HCT116 (cell line): ENCODE results near the gene LCOR. TPM values are rescaled to one million over a fixed set of nuclear protein-coding genes. Genes with fewer than 3 reads are reported as not detected.

ENCODE experiments used
- ATAC-seq: fragments of 200-7000 bp; cut with Tn5 transposase; 2 replicates; pipeline ENCODE4 v1.9.1; 2020; ENCODE audit warnings: mild to moderate bottlenecking, moderate library complexity
- BruUV-seq: library from RNA; stranded (reverse); fragments of 400-500 nt; replicated peaks from 2 replicates; lab custom pipeline; 2021; lab: Mats Ljungman, UMichigan
- CTCF ChIA-PET: fragments of 300-600 bp; sonication (Branson Sonifier 250); formaldehyde crosslinking; loops from one replicate; lab custom pipeline; 2021; ENCODE audit warnings: antibody characterized with exemption; lab: Charles Lee
- POLR2A ChIA-PET: fragments of 300-600, 350-600 bp; sonication (Branson Sonifier 250); formaldehyde crosslinking; loops from one replicate; lab custom pipeline; 2021; ENCODE audit warnings: antibody characterized with exemption; lab: Charles Lee
- RAD21 ChIA-PET, 2 experiments: fragments of 300-600 bp; sonication (Branson Sonifier 250); formaldehyde crosslinking; loops; one replicate each; lab custom pipeline; 2023; ENCODE audit warnings: low total read pairs in 2 of 2; ENCODE audit not compliant: uncharacterized antibody in 2 of 2, unreplicated experiment in 2 of 2, low non-redundant PET in 1 of 2; lab: Charles Lee
- DNase-seq: peaks from one replicate; pipeline ENCODE4 v3.0.0-alpha.2; 2010; ENCODE audit warnings: low read depth, low spot score
- H2AFZ ChIP-seq: fragments of 200-600 bp; shearing (Covaris generic), sonication (generic); 2 replicates; pipeline ENCODE4 v1.6.1; 2017; ENCODE audit warnings: low read depth, mixed run types, mixed read lengths, antibody characterized with exemption, low read length; ENCODE audit not compliant: poor library complexity, severe bottlenecking
- H3K27ac ChIP-seq: 2 replicates; pipeline ENCODE4 v1.5.1; 2012; ENCODE audit warnings: low read depth, low read length
- H3K27me3 ChIP-seq: fragments of 200-600 bp; sonication (generic); 2 replicates; pipeline ENCODE4 v1.6.1; 2016; ENCODE audit warnings: mixed run types, low read length, mixed read lengths; ENCODE audit not compliant: insufficient read depth
- H3K36me3 ChIP-seq, 2 experiments: fragments of 200-500 bp in 1 of 2; fragments of 200-600 bp in 1 of 2; sonication (Bioruptor generic) in 1 of 2; sonication (generic) in 1 of 2; 2 replicates each; pipeline versions ENCODE4 v1.5.1 to v1.6.1; 2014 to 2016; ENCODE audit warnings: low read length in 2 of 2, inconsistent platforms in 1 of 2, mixed read lengths in 1 of 2, mixed run types in 1 of 2; ENCODE audit not compliant: insufficient read depth in 2 of 2, control insufficient read depth in 1 of 2
- H3K4me1 ChIP-seq, 2 experiments: fragments of 200-600 bp in 1 of 2; sonication (generic) in 1 of 2; 2 replicates each; pipeline versions ENCODE4 v1.5.1 to v1.6.1; 2012 to 2017; ENCODE audit warnings: low read length in 2 of 2, inconsistent platforms in 1 of 2, mild to moderate bottlenecking in 1 of 2, mixed read lengths in 1 of 2, mixed run types in 1 of 2, moderate library complexity in 1 of 2; ENCODE audit not compliant: insufficient read depth in 2 of 2, control insufficient read depth in 1 of 2
- H3K4me2 ChIP-seq: fragments of 200-600 bp; sonication (generic); 2 replicates; pipeline ENCODE4 v1.6.1; 2017; ENCODE audit warnings: mixed run types, low read length, mixed read lengths
- H3K4me3 ChIP-seq, 2 experiments: fragments of 200-600 bp in 1 of 2; sonication (generic) in 1 of 2; replicated peaks in 1 of 2; 2 replicates each; pipeline ENCODE4 v1.5.1; 2011 to 2016; ENCODE audit warnings: low read length in 2 of 2, control low read depth in 1 of 2, low read depth in 1 of 2, mild to moderate bottlenecking in 1 of 2, mixed read lengths in 1 of 2, mixed run types in 1 of 2
- H3K79me2 ChIP-seq: fragments of 200-600 bp; sonication (generic); 2 replicates; pipeline ENCODE4 v1.6.1; 2017; ENCODE audit warnings: mild to moderate bottlenecking, mixed run types, low read length, moderate library complexity, mixed read lengths; ENCODE audit not compliant: insufficient read depth
- H3K9ac ChIP-seq: fragments of 200-600 bp; sonication (generic); 2 replicates; pipeline ENCODE4 v1.6.1; 2016; ENCODE audit warnings: low read length, mixed read lengths
- H3K9me2 ChIP-seq: fragments of 200-600 bp; sonication (generic), shearing (Covaris generic); 2 replicates; pipeline ENCODE4 v1.6.1; 2017; ENCODE audit warnings: mixed run types, mild to moderate bottlenecking, moderate library complexity; ENCODE audit not compliant: insufficient read depth
- H3K9me3 ChIP-seq, 2 experiments: fragments of 200-500 bp in 1 of 2; fragments of 200-600 bp in 1 of 2; sonication (Bioruptor generic) in 1 of 2; sonication (generic) in 1 of 2; 2 replicates each; pipeline ENCODE4 v1.6.1; 2014 to 2017; ENCODE audit warnings: low read length in 2 of 2, mixed read lengths in 2 of 2, inconsistent platforms in 1 of 2, low read depth in 1 of 2, mild to moderate bottlenecking in 1 of 2, mixed run types in 1 of 2, moderate library complexity in 1 of 2; ENCODE audit not compliant: control insufficient read depth in 1 of 2, insufficient read depth in 1 of 2
- H4K20me1 ChIP-seq: fragments of 200-600 bp; sonication (generic), shearing (Covaris generic); 2 replicates; pipeline ENCODE4 v1.6.1; 2017; ENCODE audit warnings: mixed run types, mild to moderate bottlenecking, moderate library complexity; ENCODE audit not compliant: insufficient read depth
- CTCF ChIP-seq, 3 experiments: fragments of 200-600 bp in 1 of 3; sonication (generic) in 1 of 3; IDR thresholded peaks in 2 of 3; conservative IDR thresholded peaks in 1 of 3; 2 replicates each; pipeline ENCODE4 v1.5.1; 2012 to 2017; ENCODE audit warnings: low read depth in 2 of 3, low read length in 2 of 3, antibody characterized with exemption in 1 of 3, borderline replicate concordance in 1 of 3, control low read depth in 1 of 3, mild to moderate bottlenecking in 1 of 3, mixed read lengths in 1 of 3, mixed run types in 1 of 3, moderate library complexity in 1 of 3; ENCODE audit not compliant: insufficient read depth in 1 of 3
- EGR1 ChIP-seq: IDR thresholded peaks from 2 replicates; pipeline ENCODE4 v1.6.1; 2012; ENCODE audit warnings: low read depth
- ELF1 ChIP-seq: IDR thresholded peaks from 2 replicates; pipeline ENCODE4 v1.6.1; 2012; ENCODE audit warnings: low read depth, borderline replicate concordance
- EZH2 ChIP-seq: fragments of 200-600 bp; sonication (generic); IDR thresholded peaks from 2 replicates; pipeline ENCODE4 v1.6.1; 2017; ENCODE audit warnings: antibody characterized with exemption, mixed run types
- EZH2phosphoT487 ChIP-seq: fragments of 200-600 bp; IDR thresholded peaks from 2 replicates; pipeline ENCODE4 v1.6.1; 2018; ENCODE audit warnings: antibody characterized with exemption, borderline replicate concordance
- FOSL1 ChIP-seq: IDR thresholded peaks from 2 replicates; pipeline ENCODE4 v1.6.1; 2012; ENCODE audit warnings: low read depth
- JUND ChIP-seq: IDR thresholded peaks from 2 replicates; pipeline ENCODE4 v1.6.1; 2012
- MAX ChIP-seq: IDR thresholded peaks from 2 replicates; pipeline ENCODE4 v1.6.1; 2012
- POLR2A ChIP-seq: IDR thresholded peaks from 2 replicates; pipeline ENCODE4 v1.7.0; 2011; ENCODE audit warnings: borderline replicate concordance; ENCODE audit not compliant: insufficient read depth, insufficient read length; ENCODE audit errors: extremely low read depth
- RAD21 ChIP-seq: IDR thresholded peaks from 2 replicates; pipeline ENCODE4 v1.6.1; 2012; ENCODE audit warnings: low read depth, mild to moderate bottlenecking
- SP1 ChIP-seq: IDR thresholded peaks from 2 replicates; pipeline ENCODE4 v1.6.1; 2012; ENCODE audit warnings: low read depth
- TCF7L2 ChIP-seq: IDR thresholded peaks from 2 replicates; pipeline ENCODE4 v1.7.0; 2011; ENCODE audit warnings: borderline replicate concordance, inconsistent platforms; ENCODE audit not compliant: insufficient read depth, insufficient read length; ENCODE audit errors: extremely low read depth
- YY1 ChIP-seq: IDR thresholded peaks from 2 replicates; pipeline ENCODE4 v1.6.1; 2011; ENCODE audit warnings: low read length, low read depth, moderate library complexity, mild to moderate bottlenecking; ENCODE audit not compliant: insufficient replicate concordance; ENCODE audit errors: extremely low read depth
- ZFX ChIP-seq: fragments of 450-650 bp; IDR thresholded peaks from 2 replicates; pipeline ENCODE4 v1.6.1; 2017
- ZNF274 ChIP-seq: fragments of 200-500 bp; sonication (Bioruptor generic); IDR thresholded peaks from 2 replicates; pipeline ENCODE4 v1.6.1; 2014; ENCODE audit warnings: mild to moderate bottlenecking, low read depth, low read length, inconsistent platforms
- intact Hi-C: fragments of 100-400 bp; cut with micrococcal nuclease; formaldehyde crosslinking; loops from 2 replicates; pipeline ENCODE4 v1.10.0; 2022
- total RNA-seq: library from RNA; stranded (reverse); gene quantifications from one replicate; pipeline ENCODE4 v1.2.1, GENCODE V29; 2021; ENCODE audit not compliant: unreplicated experiment
- TF ChIP-seq, protein P1 (sequence below): IDR thresholded peaks from 2 replicates; pipeline ENCODE4 v1.6.1; 2011; ENCODE audit warnings: mild to moderate bottlenecking, low read length, moderate library complexity; ENCODE audit not compliant: insufficient replicate concordance; ENCODE audit errors: extremely low read depth
- TF ChIP-seq, protein P2 (sequence below): IDR thresholded peaks from 2 replicates; pipeline ENCODE4 v1.6.1; 2012

LCOR gene
- total RNA-seq, 1 experiment from 2014 or later: 59.9 TPM

DNA sequence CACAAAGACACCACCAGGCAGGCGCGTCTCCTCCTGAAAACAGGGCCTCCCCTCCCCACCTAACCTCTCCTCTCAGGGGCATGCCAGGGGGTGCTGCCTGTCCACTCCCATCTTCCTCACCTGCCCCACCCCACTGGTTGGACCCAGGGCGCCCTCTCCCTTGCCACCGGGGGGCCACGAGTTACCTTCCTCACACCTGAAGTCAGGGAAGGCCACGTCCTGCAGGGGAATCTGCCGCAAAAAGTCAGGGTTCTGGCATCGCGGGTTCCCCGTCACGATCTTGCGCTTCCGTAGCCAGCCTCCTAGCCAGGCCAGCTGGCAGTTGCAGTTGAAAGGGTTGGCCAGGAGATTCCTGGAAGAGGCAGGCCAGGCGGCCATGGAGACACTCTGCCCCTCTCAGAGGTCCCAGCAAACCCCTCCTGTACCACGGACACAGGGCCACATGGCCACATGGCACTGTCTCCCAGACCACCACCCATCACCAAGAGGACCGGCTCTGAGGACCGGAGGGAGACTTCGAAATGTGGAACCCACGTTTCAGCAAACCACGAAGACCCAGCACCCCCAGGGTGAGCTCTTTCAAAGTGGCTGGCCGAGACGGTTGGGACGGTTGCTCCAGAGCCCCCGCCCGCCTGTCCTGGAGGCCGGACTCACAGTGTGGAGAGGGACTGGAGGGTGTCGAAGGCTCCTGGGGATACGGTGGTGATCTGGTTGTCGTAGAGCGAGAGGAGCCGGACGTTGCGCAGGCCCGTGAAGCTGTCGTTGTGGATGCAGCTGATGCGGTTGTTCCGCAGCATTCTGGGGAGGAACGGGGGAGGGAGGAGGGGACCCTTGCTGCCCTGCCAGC, 210.8 kb downstream of the LCOR start:
- Histone ChIP-seq H3K79me2 (no peaks in the 10 kb centered on the region), H3K27ac (no peak overlapping the region), H3K9ac (no peak overlapping the region), H3K9me2 (no peaks in the 10 kb centered on the region), H4K20me1 (no peaks in the 10 kb centered on the region), H3K4me1 (peaks cover 4 to 5% of the 10 kb centered on the region in 2 experiments; a peak in 3 of 4 replicates), H3K36me3 (no peaks in the 10 kb centered on the region), H3K4me2 (no peak overlapping the region), H3K27me3 (no peaks in the 10 kb centered on the region), H2AFZ (no peak overlapping the region), H3K9me3 (no peaks in the 10 kb centered on the region), H3K4me3 (no peak overlapping the region)
- POLR2A ChIA-PET: no interaction called here
- CTCF ChIA-PET: no interaction called here
- RAD21 ChIA-PET: no interaction called here
- DNase-seq (no peak), ATAC-seq (no peak)
- TF ChIP-seq YY1 (no peak), MAX (no peak), ELF1 (no peak), EGR1 (no peak), CTCF (IDR thresholded peaks at IDR 0.05 in 2 of 3, conservative IDR thresholded peaks at IDR 0.05 in 1 of 3; ENCODE audit: borderline replicate concordance in 1 of 3, insufficient read depth in 1 of 3, low read depth in 2 of 3, low read length in 2 of 3) (no peak), ZNF274 (no peak), EZH2 (no peak), ZFX (no peak), JUND (no peak), POLR2A (no peak), FOSL1 (no peak), TCF7L2 (no peak), EZH2phosphoT487 (no peak), RAD21 (no peak), SP1 (no peak)
- TF ChIP-seq, protein P1, sequence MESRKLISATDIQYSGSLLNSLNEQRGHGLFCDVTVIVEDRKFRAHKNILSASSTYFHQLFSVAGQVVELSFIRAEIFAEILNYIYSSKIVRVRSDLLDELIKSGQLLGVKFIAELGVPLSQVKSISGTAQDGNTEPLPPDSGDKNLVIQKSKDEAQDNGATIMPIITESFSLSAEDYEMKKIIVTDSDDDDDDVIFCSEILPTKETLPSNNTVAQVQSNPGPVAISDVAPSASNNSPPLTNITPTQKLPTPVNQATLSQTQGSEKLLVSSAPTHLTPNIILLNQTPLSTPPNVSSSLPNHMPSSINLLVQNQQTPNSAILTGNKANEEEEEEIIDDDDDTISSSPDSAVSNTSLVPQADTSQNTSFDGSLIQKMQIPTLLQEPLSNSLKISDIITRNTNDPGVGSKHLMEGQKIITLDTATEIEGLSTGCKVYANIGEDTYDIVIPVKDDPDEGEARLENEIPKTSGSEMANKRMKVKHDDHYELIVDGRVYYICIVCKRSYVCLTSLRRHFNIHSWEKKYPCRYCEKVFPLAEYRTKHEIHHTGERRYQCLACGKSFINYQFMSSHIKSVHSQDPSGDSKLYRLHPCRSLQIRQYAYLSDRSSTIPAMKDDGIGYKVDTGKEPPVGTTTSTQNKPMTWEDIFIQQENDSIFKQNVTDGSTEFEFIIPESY: no peak
- TF ChIP-seq, protein P2, sequence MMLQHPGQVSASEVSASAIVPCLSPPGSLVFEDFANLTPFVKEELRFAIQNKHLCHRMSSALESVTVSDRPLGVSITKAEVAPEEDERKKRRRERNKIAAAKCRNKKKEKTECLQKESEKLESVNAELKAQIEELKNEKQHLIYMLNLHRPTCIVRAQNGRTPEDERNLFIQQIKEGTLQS: no peak
- no TSS peak for BruUV-seq
- intact Hi-C loops: no loop called here
